Caco-2 (cell line): ENCODE measurements around the gene OPTC. TPM values are rescaled to one million over a fixed set of nuclear protein-coding genes. Genes with fewer than 3 reads are reported as not detected.

ENCODE experiments used
- BruUV-seq: library from RNA; stranded (reverse); fragments of 400-500 nt; replicated peaks from 2 replicates; lab custom pipeline; 2021; lab: Mats Ljungman, UMichigan
- CTCF ChIA-PET: fragments of 300-600 bp; sonication (Branson Sonifier 250); formaldehyde crosslinking; loops from one replicate; lab custom pipeline; 2022; ENCODE audit warnings: antibody characterized with exemption; lab: Charles Lee
- POLR2A ChIA-PET: fragments of 300-600 bp; sonication (Branson Sonifier 250); formaldehyde crosslinking; loops from one replicate; lab custom pipeline; 2022; ENCODE audit warnings: antibody characterized with exemption; lab: Charles Lee
- DNase-seq, 2 experiments: peaks; one replicate each; pipeline versions ENCODE4 v3.0.0 to v3.0.0-alpha.2; 2020 to 2022
- H3K27me3 ChIP-seq: replicated peaks from 2 replicates; pipeline ENCODE4 v1.6.0; 2011; ENCODE audit warnings: low read length; ENCODE audit not compliant: control insufficient read depth, insufficient read depth
- H3K36me3 ChIP-seq: 2 replicates; pipeline ENCODE4 v1.5.1; 2011; ENCODE audit warnings: low read length; ENCODE audit not compliant: control insufficient read depth, insufficient read depth
- H3K4me1 ChIP-seq: fragments of 250-450 bp; sonication (Bioruptor Pico); 2 replicates; pipeline ENCODE4 v1.5.1; 2020; ENCODE audit warnings: mild to moderate bottlenecking
- H3K4me3 ChIP-seq: 2 replicates; pipeline ENCODE4 v1.5.1; 2011; ENCODE audit warnings: low read depth, mild to moderate bottlenecking, control low read depth, low read length
- H3K9me3 ChIP-seq: fragments of 250-450 bp; sonication (Bioruptor Pico); 2 replicates; pipeline ENCODE4 v1.5.1; 2020; ENCODE audit warnings: mild to moderate bottlenecking, moderate library complexity
- H3K27ac Mint-ChIP-seq: one replicate; pipeline ENCODE4 v1.8.0; 2022; ENCODE audit warnings: mixed read lengths; ENCODE audit not compliant: unreplicated experiment
- H3K27me3 Mint-ChIP-seq: one replicate; pipeline ENCODE4 v1.8.0; 2022; ENCODE audit warnings: mixed read lengths; ENCODE audit not compliant: insufficient read depth, unreplicated experiment
- H3K36me3 Mint-ChIP-seq: one replicate; pipeline ENCODE4 v1.8.0; 2022; ENCODE audit warnings: mild to moderate bottlenecking, mixed read lengths; ENCODE audit not compliant: insufficient read depth, unreplicated experiment
- H3K4me1 Mint-ChIP-seq: one replicate; pipeline ENCODE4 v1.8.0; 2022; ENCODE audit warnings: low read depth, mixed read lengths; ENCODE audit not compliant: unreplicated experiment
- H3K4me3 Mint-ChIP-seq: one replicate; pipeline ENCODE4 v1.8.0; 2022; ENCODE audit warnings: mild to moderate bottlenecking, moderate library complexity, mixed read lengths; ENCODE audit not compliant: unreplicated experiment
- H3K9me3 Mint-ChIP-seq: one replicate; pipeline ENCODE4 v1.8.0; 2022; ENCODE audit warnings: mixed read lengths; ENCODE audit not compliant: unreplicated experiment
- intact Hi-C: fragments of 100-400 bp; cut with micrococcal nuclease; formaldehyde crosslinking; loops from one replicate; pipeline ENCODE4 v1.10.0; 2022; ENCODE audit not compliant: unreplicated experiment
- total RNA-seq: library from RNA; stranded (reverse); gene quantifications from 2 replicates; pipeline ENCODE4 v1.2.3, GENCODE V29; 2022
- TF ChIP-seq, protein P1 (sequence below), 2 experiments: fragments of 200-600 bp in 1 of 2; IDR thresholded peaks; 1 replicate in 1 of 2; 2 replicates in 1 of 2; pipeline versions ENCODE4 v1.5.1 to v1.8.0; 2011 to 2022; ENCODE audit warnings: antibody characterized with exemption in 1 of 2, control low read depth in 1 of 2, inconsistent platforms in 1 of 2, low read depth in 1 of 2, low read length in 1 of 2, mild to moderate bottlenecking in 1 of 2, moderate library complexity in 1 of 2; ENCODE audit not compliant: insufficient read depth in 1 of 2, severe bottlenecking in 1 of 2, unreplicated experiment in 1 of 2

Gene OPTC
- total RNA-seq, 1 experiment from 2014 or later = not detected

DNA sequence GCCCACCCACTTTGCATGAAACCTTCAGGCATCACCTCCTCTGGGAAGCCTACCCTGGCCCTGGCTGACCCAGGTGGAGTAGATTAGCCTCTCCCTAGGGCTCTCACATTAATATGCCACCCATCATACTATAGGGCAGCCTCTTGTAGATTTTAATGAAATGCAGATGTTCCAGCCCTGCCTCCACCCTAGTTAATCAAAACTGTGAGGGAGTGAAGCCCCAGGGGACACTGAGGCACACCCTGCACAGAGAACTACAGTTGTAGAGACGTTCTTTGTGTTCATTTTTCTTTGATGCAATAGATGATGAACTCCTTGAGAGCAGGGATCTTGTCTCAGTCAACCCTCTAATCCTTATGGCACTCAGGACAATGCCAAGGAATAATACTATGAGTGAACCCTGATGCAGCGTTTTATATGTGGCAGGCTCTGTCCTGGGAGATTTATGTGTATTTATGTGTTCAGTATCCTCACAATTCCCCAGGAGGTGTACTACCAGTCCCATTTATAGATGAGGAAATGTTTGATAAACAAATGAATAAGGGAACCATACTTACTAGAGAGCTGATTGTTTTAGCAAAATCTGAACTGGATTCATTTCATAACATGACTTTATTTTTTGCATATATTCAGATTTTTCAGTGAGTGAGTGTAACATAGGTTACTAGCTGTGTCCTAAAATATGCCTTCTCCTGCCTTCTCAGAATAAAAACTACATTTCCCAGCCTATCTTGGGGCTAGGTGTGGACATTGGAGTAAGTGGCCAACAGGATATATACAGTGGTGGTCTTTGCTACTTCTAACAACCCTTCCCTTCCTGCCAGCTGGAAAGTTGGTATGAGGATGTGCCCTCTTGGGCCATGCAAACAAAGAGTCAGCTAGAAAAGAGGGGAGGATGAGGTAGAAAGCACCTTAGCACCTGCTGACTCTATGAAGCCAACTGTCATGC is 41.8 kb upstream of the OPTC start:
- ChIA-PET CTCF (no interaction called here), POLR2A (no interaction called here)
- no peaks in the 10 kb centered on the region for H3K36me3 ChIP-seq
- Mint-ChIP-seq H3K4me3 (no peak overlapping the region), H3K36me3 (no peaks in the 10 kb centered on the region), H3K9me3 (no peaks in the 10 kb centered on the region), H3K27me3 (peaks cover 16% of the 10 kb centered on the region), H3K27ac (no peak overlapping the region), H3K4me1 (no peaks in the 10 kb centered on the region)
- TF ChIP-seq, protein P1, sequence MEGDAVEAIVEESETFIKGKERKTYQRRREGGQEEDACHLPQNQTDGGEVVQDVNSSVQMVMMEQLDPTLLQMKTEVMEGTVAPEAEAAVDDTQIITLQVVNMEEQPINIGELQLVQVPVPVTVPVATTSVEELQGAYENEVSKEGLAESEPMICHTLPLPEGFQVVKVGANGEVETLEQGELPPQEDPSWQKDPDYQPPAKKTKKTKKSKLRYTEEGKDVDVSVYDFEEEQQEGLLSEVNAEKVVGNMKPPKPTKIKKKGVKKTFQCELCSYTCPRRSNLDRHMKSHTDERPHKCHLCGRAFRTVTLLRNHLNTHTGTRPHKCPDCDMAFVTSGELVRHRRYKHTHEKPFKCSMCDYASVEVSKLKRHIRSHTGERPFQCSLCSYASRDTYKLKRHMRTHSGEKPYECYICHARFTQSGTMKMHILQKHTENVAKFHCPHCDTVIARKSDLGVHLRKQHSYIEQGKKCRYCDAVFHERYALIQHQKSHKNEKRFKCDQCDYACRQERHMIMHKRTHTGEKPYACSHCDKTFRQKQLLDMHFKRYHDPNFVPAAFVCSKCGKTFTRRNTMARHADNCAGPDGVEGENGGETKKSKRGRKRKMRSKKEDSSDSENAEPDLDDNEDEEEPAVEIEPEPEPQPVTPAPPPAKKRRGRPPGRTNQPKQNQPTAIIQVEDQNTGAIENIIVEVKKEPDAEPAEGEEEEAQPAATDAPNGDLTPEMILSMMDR (IDR thresholded peaks at IDR 0.05; ENCODE audit: insufficient read depth in 1 of 2, low read depth in 1 of 2, low read length in 1 of 2, severe bottlenecking in 1 of 2, unreplicated experiment in 1 of 2) = no peak
- no peaks in the 10 kb centered on the region for H3K4me1 ChIP-seq
- H3K9me3 ChIP-seq = no peaks in the 10 kb centered on the region
- no TSS peak for BruUV-seq
- H3K4me3 ChIP-seq = no peak overlapping the region
- H3K27me3 ChIP-seq = no peaks in the 10 kb centered on the region
- intact Hi-C loops = no loop called here
- DNase-seq = no peak

DNA sequence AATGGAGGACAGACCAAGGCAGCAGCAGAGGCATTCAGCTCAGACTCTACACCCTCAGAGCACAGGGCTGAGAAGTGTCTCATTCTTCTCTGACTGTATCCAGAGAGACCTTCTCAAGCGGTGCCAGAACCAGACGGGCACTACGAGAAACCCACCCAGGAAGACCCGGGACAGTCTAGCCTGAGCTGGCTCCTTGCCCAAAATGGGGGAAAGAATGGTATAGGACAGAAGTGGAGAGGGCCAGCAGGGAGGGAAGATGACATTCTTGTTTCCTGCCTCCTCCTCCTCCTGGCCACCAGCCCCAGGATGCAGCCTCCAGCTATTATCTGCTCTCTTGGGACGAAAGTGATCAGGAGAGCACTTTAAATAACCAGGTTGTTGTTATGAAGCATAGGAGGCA is 40.9 kb upstream of the OPTC start:
- no peaks in the 10 kb centered on the region for H3K4me1 Mint-ChIP-seq
- Histone ChIP-seq H3K4me3 (no peak overlapping the region), H3K4me1 (no peaks in the 10 kb centered on the region), H3K36me3 (no peaks in the 10 kb centered on the region), H3K27me3 (no peaks in the 10 kb centered on the region), H3K9me3 (no peaks in the 10 kb centered on the region)
- no peak overlapping the region for H3K4me3 Mint-ChIP-seq
- ChIA-PET POLR2A (no interaction called here), CTCF (no interaction called here)
- DNase-seq = no peak
- no peaks in the 10 kb centered on the region for H3K9me3 Mint-ChIP-seq
- H3K27ac Mint-ChIP-seq = no peak overlapping the region
- peaks cover 16% of the 10 kb centered on the region for H3K27me3 Mint-ChIP-seq
- no TSS peak for BruUV-seq
- intact Hi-C loops = no loop called here
- H3K36me3 Mint-ChIP-seq = no peaks in the 10 kb centered on the region
- TF ChIP-seq, protein P1 (IDR thresholded peaks at IDR 0.05; ENCODE audit: insufficient read depth in 1 of 2, low read depth in 1 of 2, low read length in 1 of 2, severe bottlenecking in 1 of 2, unreplicated experiment in 1 of 2) = no peak

DNA sequence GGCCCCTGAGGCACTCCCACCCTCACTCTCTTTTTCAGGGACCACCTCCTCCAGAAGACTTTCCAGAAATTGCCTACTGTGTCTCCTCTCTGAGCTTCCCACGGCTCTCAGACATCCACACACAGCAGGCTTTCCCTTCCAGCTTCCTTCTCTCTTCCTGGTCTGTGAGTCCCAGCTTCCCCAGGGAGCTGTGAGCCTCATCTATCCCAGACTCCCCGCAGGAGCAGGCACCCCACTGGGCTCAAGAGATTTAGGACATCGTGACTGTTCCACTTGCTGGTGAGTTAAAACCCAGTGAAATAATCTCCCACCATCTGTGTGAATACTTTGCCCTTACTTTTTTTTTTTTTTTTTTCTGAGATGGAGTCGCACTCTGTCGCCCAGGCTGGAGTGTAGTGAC is 40.3 kb upstream of the OPTC start:
- Mint-ChIP-seq H3K36me3 (no peaks in the 10 kb centered on the region), H3K4me1 (no peaks in the 10 kb centered on the region), H3K4me3 (no peak overlapping the region), H3K27ac (no peak overlapping the region), H3K9me3 (no peaks in the 10 kb centered on the region), H3K27me3 (peaks cover 16% of the 10 kb centered on the region)
- H3K27me3 ChIP-seq = no peaks in the 10 kb centered on the region
- H3K4me3 ChIP-seq = no peak overlapping the region
- no peaks in the 10 kb centered on the region for H3K36me3 ChIP-seq
- DNase-seq = no peak
- TF ChIP-seq, protein P1 (IDR thresholded peaks at IDR 0.05; ENCODE audit: insufficient read depth in 1 of 2, low read depth in 1 of 2, low read length in 1 of 2, severe bottlenecking in 1 of 2, unreplicated experiment in 1 of 2) = no peak
- CTCF ChIA-PET = no interaction called here
- no peaks in the 10 kb centered on the region for H3K9me3 ChIP-seq
- intact Hi-C loops = no loop called here
- BruUV-seq = no TSS peak
- POLR2A ChIA-PET = no interaction called here
- no peaks in the 10 kb centered on the region for H3K4me1 ChIP-seq
